PC-3 (cell line): ENCODE results near the gene SNX27. TPM values are rescaled to one million over a fixed set of nuclear protein-coding genes. Genes with fewer than 3 reads are reported as not detected.

Experiments
- ATAC-seq: fragments of 200-7000 bp; cut with Tn5 transposase; 2 replicates; pipeline ENCODE4 v1.9.1; 2020; ENCODE audit warnings: mild to moderate bottlenecking, moderate library complexity
- BruUV-seq: library from RNA; stranded (reverse); fragments of 400-500 nt; replicated peaks from 2 replicates; lab custom pipeline; 2021; lab: Mats Ljungman, UMichigan
- CTCF ChIA-PET: fragments of 300-600 bp; sonication (Branson Sonifier 250); formaldehyde crosslinking; loops from one replicate; lab custom pipeline; 2022; ENCODE audit warnings: antibody characterized with exemption; lab: Charles Lee
- POLR2A ChIA-PET: fragments of 300-600 bp; sonication (Branson Sonifier 250); formaldehyde crosslinking; loops from one replicate; lab custom pipeline; 2022; ENCODE audit warnings: antibody characterized with exemption; ENCODE audit not compliant: unreplicated experiment; lab: Charles Lee
- DNase-seq: peaks from one replicate; pipeline ENCODE4 v3.0.0-alpha.2; 2015
- H2AFZ ChIP-seq: fragments of 300-600 bp; sonication (generic); 2 replicates; pipeline ENCODE4 v1.6.0; 2016; ENCODE audit warnings: antibody characterized with exemption, low read length
- H3F3A ChIP-seq: fragments of 300-600 bp; sonication (generic); one replicate; pipeline ENCODE4 v1.6.0; 2017; ENCODE audit warnings: antibody characterized with exemption, low read length, control low read depth, mild to moderate bottlenecking; ENCODE audit not compliant: unreplicated experiment
- H3K27ac ChIP-seq: fragments of 300-600 bp; sonication (generic); 2 replicates; pipeline ENCODE4 v1.5.1; 2016; ENCODE audit warnings: mild to moderate bottlenecking, low read length
- H3K27me3 ChIP-seq: fragments of 300-600 bp; sonication (generic); 2 replicates; pipeline ENCODE4 v1.6.1; 2016; ENCODE audit warnings: low read length, mixed read lengths
- H3K36me3 ChIP-seq: fragments of 300-600 bp; sonication (generic); 2 replicates; pipeline ENCODE4 v1.6.1; 2016; ENCODE audit warnings: low read depth, mixed run types, low read length, mixed read lengths
- H3K4me1 ChIP-seq: fragments of 300-600 bp; sonication (generic); 2 replicates; pipeline ENCODE4 v1.5.1; 2016; ENCODE audit warnings: low read length; ENCODE audit not compliant: insufficient read depth
- H3K4me2 ChIP-seq: fragments of 300-600 bp; sonication (generic); 2 replicates; pipeline ENCODE4 v1.6.0; 2016; ENCODE audit warnings: low read length
- H3K4me3 ChIP-seq: fragments of 300-600 bp; sonication (generic); 2 replicates; pipeline ENCODE4 v1.5.1; 2016; ENCODE audit warnings: mild to moderate bottlenecking, low read length, mixed read lengths
- H3K79me2 ChIP-seq: fragments of 300-600 bp; sonication (generic); 2 replicates; pipeline ENCODE4 v1.6.1; 2017; ENCODE audit warnings: low read length, mixed read lengths
- H3K9ac ChIP-seq: fragments of 300-600 bp; sonication (generic); 2 replicates; pipeline ENCODE4 v1.6.0; 2016; ENCODE audit warnings: mild to moderate bottlenecking, low read length
- H3K9me2 ChIP-seq: fragments of 300-600 bp; sonication (generic); replicated peaks from 2 replicates; pipeline ENCODE4 v1.6.1; 2016; ENCODE audit warnings: mixed run types, low read length, mixed read lengths
- H3K9me3 ChIP-seq: fragments of 300-600 bp; sonication (generic); 2 replicates; pipeline ENCODE4 v1.6.1; 2016; ENCODE audit warnings: low read length, mixed read lengths
- H4K20me1 ChIP-seq: fragments of 300-600 bp; sonication (generic); 2 replicates; pipeline ENCODE4 v1.6.1; 2016; ENCODE audit warnings: low read length, mixed read lengths
- CTCF ChIP-seq: fragments of 300-600 bp; sonication (generic); conservative IDR thresholded peaks from 2 replicates; pipeline ENCODE4 v1.5.1; 2017; ENCODE audit warnings: antibody characterized with exemption, low read depth, mild to moderate bottlenecking, low read length
- EZH2 ChIP-seq: fragments of 300-600 bp; sonication (generic); IDR thresholded peaks from one replicate; pipeline ENCODE4 v1.6.1; 2017; ENCODE audit warnings: antibody characterized with exemption, mild to moderate bottlenecking, low read length; ENCODE audit not compliant: unreplicated experiment
- EZH2phosphoT487 ChIP-seq: fragments of 300-600 bp; sonication (generic); IDR thresholded peaks from 2 replicates; pipeline ENCODE4 v1.6.1; 2018; ENCODE audit warnings: mild to moderate bottlenecking, antibody characterized with exemption, low read length, borderline replicate concordance
- intact Hi-C: fragments of 100-400 bp; cut with micrococcal nuclease; formaldehyde crosslinking; loops from 2 replicates; pipeline ENCODE4 v1.9.0; 2023
- total RNA-seq: library from RNA; depleted of rRNA; stranded (reverse); fragments of >200 nt; gene quantifications from 2 replicates; pipeline ENCODE4 v1.2.3, GENCODE V29; 2014

SNX27 gene
- total RNA-seq, 1 experiment from 2014 or later = 25.1 TPM

GRCh38 chr1:151737026-151737425 lies 125.2 kb downstream of the SNX27 start:
- ATAC-seq = no peak
- Histone ChIP-seq H3K9ac (no peak overlapping the region), H3K79me2 (no peaks in the 10 kb centered on the region), H2AFZ (no peak overlapping the region), H4K20me1 (no peaks in the 10 kb centered on the region), H3K36me3 (no peaks in the 10 kb centered on the region), H3K27ac (no peak overlapping the region), H3K4me1 (peaks cover 12% of the 10 kb centered on the region), H3K9me3 (peaks cover 11% of the 10 kb centered on the region; the same call in 1 of the 2 replicates), H3K4me3 (no peak overlapping the region), H3K27me3 (no peaks in the 10 kb centered on the region), H3K4me2 (no peak overlapping the region), H3K9me2 (no peaks in the 10 kb centered on the region), H3F3A (no peaks in the 10 kb centered on the region)
- no peak for DNase-seq
- no peak for TF ChIP-seq EZH2
- TF ChIP-seq EZH2phosphoT487 = no peak
- no peak for TF ChIP-seq CTCF
- CTCF ChIA-PET = no interaction called here
- intact Hi-C loops = no loop called here
- BruUV-seq = no TSS peak
- POLR2A ChIA-PET = no interaction called here

- Histone ChIP-seq H3K79me2 (no peaks in the 10 kb centered on the region), H3F3A (no peaks in the 10 kb centered on the region), H3K4me2 (no peak overlapping the region), H3K36me3 (no peaks in the 10 kb centered on the region), H2AFZ (no peak overlapping the region), H3K27me3 (no peaks in the 10 kb centered on the region), H3K27ac (no peak overlapping the region), H3K9me3 (peaks cover 11% of the 10 kb centered on the region; the same call in 1 of the 2 replicates), H3K4me3 (no peak overlapping the region), H4K20me1 (no peaks in the 10 kb centered on the region), H3K4me1 (peaks cover 12% of the 10 kb centered on the region), H3K9me2 (no peaks in the 10 kb centered on the region), H3K9ac (no peak overlapping the region)
- ATAC-seq (no peak), DNase-seq (no peak)
- TF ChIP-seq EZH2phosphoT487 (no peak), CTCF (no peak), EZH2 (no peak)
- CTCF ChIA-PET = no interaction called here
- intact Hi-C loops = no loop called here
- POLR2A ChIA-PET = no interaction called here
- no TSS peak for BruUV-seq
Measured at GRCh38 chr1:151737479-151737878, 125.6 kb downstream of the SNX27 start.

GRCh38 chr1:151739590-151740355 lies 127.9 kb downstream of the SNX27 start:
- ChIA-PET POLR2A (no interaction called here), CTCF (no interaction called here)
- ATAC-seq (peak; percentile 59), DNase-seq (peak; percentile 91)
- no peaks in the 10 kb centered on the region for H3K36me3 ChIP-seq
- peak overlapping the region; percentile 70 for H3K4me2 ChIP-seq
- H3F3A ChIP-seq = no peaks in the 10 kb centered on the region
- TF ChIP-seq EZH2 (no peak), CTCF (peak; percentile 43)
- H4K20me1 ChIP-seq = no peaks in the 10 kb centered on the region
- H3K9me2 ChIP-seq = no peaks in the 10 kb centered on the region
- no peaks in the 10 kb centered on the region for H3K79me2 ChIP-seq
- no peak overlapping the region for H3K27ac ChIP-seq
- peak overlapping the region; percentile 40; the same call in 1 of the 2 replicates for H3K4me3 ChIP-seq
- intact Hi-C loops = loop anchor here (1.0 kb wide), 1 partner anchor 97 kb away; no protein-coding TSS in a partner anchor
- H3K9ac ChIP-seq = no peak overlapping the region
- peaks cover 9% of the 10 kb centered on the region for H3K4me1 ChIP-seq
- H3K27me3 ChIP-seq = no peaks in the 10 kb centered on the region
- peaks cover 11% of the 10 kb centered on the region; the same call in 1 of the 2 replicates for H3K9me3 ChIP-seq
- BruUV-seq = no TSS peak
- H2AFZ ChIP-seq = peak overlapping the region; percentile 73
